Adrenal gland (tissue), 5 donors: ENCODE results near the gene COL16A1.

Source experiments
- POLR2A ChIP-seq, 2 donors: fragments of 450-650 bp; IDR thresholded peaks; one replicate each; pipeline ENCODE4 v1.6.1; 2017; ENCODE audit warnings: antibody characterized with exemption in 2 of 2, mild to moderate bottlenecking in 2 of 2, moderate library complexity in 1 of 2
- TF ChIP-seq, protein P1 (sequence below), 6 experiments: fragments of 450-650 bp in 4 of 6; fragments of 200-600 bp in 2 of 6; sonication (generic) in 1 of 6; IDR thresholded peaks; 1 replicate in 5 of 6; 2 replicates in 1 of 6; pipeline versions ENCODE4 v1.5.1 to v1.8.0; 2016 to 2021; ENCODE audit warnings: antibody characterized with exemption in 6 of 6, mild to moderate bottlenecking in 2 of 6, moderate library complexity in 1 of 6
- donor health status: DM: no; HTN: no; CAD: no.

DNA sequence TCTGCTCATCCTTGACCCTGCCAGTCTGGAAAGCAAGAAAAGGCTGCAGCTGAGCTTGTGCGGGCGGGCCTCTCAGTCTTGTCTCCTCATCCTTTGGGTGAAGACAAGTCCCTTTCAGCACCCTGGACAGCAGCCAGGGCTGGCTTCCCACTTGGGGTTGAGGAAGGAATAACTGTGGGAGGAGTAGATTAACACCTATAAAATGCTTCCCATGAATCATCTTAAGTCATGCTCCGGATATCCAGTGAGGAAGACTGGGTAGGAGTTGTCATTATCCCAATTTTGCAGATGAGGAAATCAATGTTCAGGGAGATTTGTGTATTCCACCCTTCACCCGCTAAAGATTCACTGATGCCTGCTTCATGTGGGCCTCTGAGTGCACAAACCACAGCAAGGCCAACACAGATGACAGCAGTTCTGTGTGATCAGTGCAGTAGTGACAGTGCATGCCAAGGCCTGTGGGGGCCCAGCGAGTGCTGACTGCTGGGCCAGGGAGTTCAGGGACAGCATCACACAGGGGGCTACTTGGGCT, 20.1 kb upstream of the COL16A1 start:
- TF ChIP-seq, protein P1, sequence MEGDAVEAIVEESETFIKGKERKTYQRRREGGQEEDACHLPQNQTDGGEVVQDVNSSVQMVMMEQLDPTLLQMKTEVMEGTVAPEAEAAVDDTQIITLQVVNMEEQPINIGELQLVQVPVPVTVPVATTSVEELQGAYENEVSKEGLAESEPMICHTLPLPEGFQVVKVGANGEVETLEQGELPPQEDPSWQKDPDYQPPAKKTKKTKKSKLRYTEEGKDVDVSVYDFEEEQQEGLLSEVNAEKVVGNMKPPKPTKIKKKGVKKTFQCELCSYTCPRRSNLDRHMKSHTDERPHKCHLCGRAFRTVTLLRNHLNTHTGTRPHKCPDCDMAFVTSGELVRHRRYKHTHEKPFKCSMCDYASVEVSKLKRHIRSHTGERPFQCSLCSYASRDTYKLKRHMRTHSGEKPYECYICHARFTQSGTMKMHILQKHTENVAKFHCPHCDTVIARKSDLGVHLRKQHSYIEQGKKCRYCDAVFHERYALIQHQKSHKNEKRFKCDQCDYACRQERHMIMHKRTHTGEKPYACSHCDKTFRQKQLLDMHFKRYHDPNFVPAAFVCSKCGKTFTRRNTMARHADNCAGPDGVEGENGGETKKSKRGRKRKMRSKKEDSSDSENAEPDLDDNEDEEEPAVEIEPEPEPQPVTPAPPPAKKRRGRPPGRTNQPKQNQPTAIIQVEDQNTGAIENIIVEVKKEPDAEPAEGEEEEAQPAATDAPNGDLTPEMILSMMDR (IDR thresholded peaks at IDR 0.05): no peak
- no peak for TF ChIP-seq POLR2A (IDR thresholded peaks at IDR 0.05)
